Endothelial cell of umbilical vein (primary cell): Measurements from ENCODE around the gene TCF20. TPM values are rescaled to one million over a fixed set of nuclear protein-coding genes. Genes with fewer than 3 reads are reported as not detected.

ENCODE experiments used
- BruUV-seq: library from RNA; stranded (reverse); fragments of 400-500 nt; replicated peaks from 2 replicates; lab custom pipeline; 2021; lab: Mats Ljungman, UMichigan
- CTCF ChIA-PET: fragments of 300-600, 350-600 bp; sonication (Branson Sonifier 250); formaldehyde crosslinking; loops from one replicate; lab custom pipeline; 2021; ENCODE audit warnings: antibody characterized with exemption, inconsistent platforms; lab: Charles Lee
- POLR2A ChIA-PET: fragments of 300-600, 350-600 bp; sonication (Branson Sonifier 250); formaldehyde crosslinking; loops from one replicate; lab custom pipeline; 2021; ENCODE audit warnings: antibody characterized with exemption, inconsistent platforms; lab: Charles Lee
- DNase-seq: peaks from one replicate; pipeline ENCODE4 v3.0.0-alpha.2; 2011; ENCODE audit warnings: low read depth, low spot score
- FAIRE-seq: peaks from 2 replicates; lab custom pipeline; 2011; peaks lifted over from hg19 to GRCh38; lab: Jason Lieb, UNC
- H2AFZ ChIP-seq: 2 replicates; pipeline ENCODE4 v1.6.0; 2012; ENCODE audit warnings: low read depth, low read length, control low read depth, inconsistent platforms
- H3K27ac ChIP-seq: 2 replicates; pipeline ENCODE4 v1.5.1; 2011; ENCODE audit warnings: low read depth, mild to moderate bottlenecking, control low read depth, low read length, moderate library complexity; ENCODE audit not compliant: insufficient read depth
- H3K27me3 ChIP-seq, 2 experiments: 2 replicates each; pipeline versions ENCODE4 v1.6.0 to v1.6.1; 2011; ENCODE audit warnings: low read length in 2 of 2, mixed read lengths in 1 of 2; ENCODE audit not compliant: control insufficient read depth in 2 of 2, insufficient read depth in 2 of 2
- H3K36me3 ChIP-seq, 2 experiments: 2 replicates in 1 of 2; 3 replicates in 1 of 2; pipeline ENCODE4 v1.5.1; 2011; ENCODE audit warnings: low read length in 2 of 2, mild to moderate bottlenecking in 1 of 2, moderate library complexity in 1 of 2; ENCODE audit not compliant: control insufficient read depth in 2 of 2, insufficient read depth in 2 of 2; ENCODE audit errors: extremely low read depth in 1 of 2
- H3K4me1 ChIP-seq: 3 replicates; pipeline ENCODE4 v1.5.1; 2011; ENCODE audit warnings: mild to moderate bottlenecking, low read length; ENCODE audit not compliant: control insufficient read depth, insufficient read depth; ENCODE audit errors: extremely low read depth
- H3K4me2 ChIP-seq: 2 replicates; pipeline ENCODE4 v1.6.1; 2011; ENCODE audit warnings: low read length, control low read depth, mixed read lengths; ENCODE audit not compliant: insufficient read depth
- H3K4me3 ChIP-seq, 3 experiments: fragments of 200-600 bp in 1 of 3; sonication (generic), shearing (Covaris generic) in 1 of 3; replicated peaks in 1 of 3; 2 replicates each; pipeline ENCODE4 v1.5.1; 2011 to 2016; ENCODE audit warnings: control low read depth in 3 of 3, low read length in 3 of 3, mild to moderate bottlenecking in 2 of 3, inconsistent platforms in 1 of 3, low read depth in 1 of 3, moderate library complexity in 1 of 3; ENCODE audit not compliant: insufficient read depth in 1 of 3
- H3K79me2 ChIP-seq: 2 replicates; pipeline ENCODE4 v1.6.0; 2012; ENCODE audit warnings: low read length, inconsistent platforms; ENCODE audit not compliant: control insufficient read depth, insufficient read depth
- H3K9ac ChIP-seq: replicated peaks from 2 replicates; pipeline ENCODE3; 2011; ENCODE audit warnings: low read length, control low read depth; ENCODE audit not compliant: insufficient read depth; ENCODE audit errors: extremely low read depth
- H3K9me1 ChIP-seq: replicated peaks from 3 replicates; pipeline ENCODE4 v1.6.0; 2011; ENCODE audit warnings: mild to moderate bottlenecking, low read length; ENCODE audit not compliant: control insufficient read depth, insufficient read depth; ENCODE audit errors: extremely low read depth
- H3K9me3 ChIP-seq: replicated peaks from 2 replicates; pipeline ENCODE4 v1.5.1; 2012; ENCODE audit warnings: low read length, inconsistent platforms; ENCODE audit not compliant: control insufficient read depth, insufficient read depth
- H4K20me1 ChIP-seq: replicated peaks from 2 replicates; pipeline ENCODE3; 2011; ENCODE audit warnings: mild to moderate bottlenecking, low read length; ENCODE audit not compliant: control insufficient read depth, insufficient read depth; ENCODE audit errors: extremely low read depth
- EZH2 ChIP-seq: IDR thresholded peaks from 2 replicates; pipeline ENCODE4 v1.6.1; 2012; ENCODE audit warnings: borderline replicate concordance, low read depth, mild to moderate bottlenecking, moderate library complexity, low read length, inconsistent platforms; ENCODE audit not compliant: severe bottlenecking
- FOS ChIP-seq: IDR thresholded peaks from 2 replicates; pipeline ENCODE4 v1.6.1; 2011; ENCODE audit warnings: mild to moderate bottlenecking, low read length, moderate library complexity, borderline replicate concordance; ENCODE audit not compliant: insufficient read depth
- GATA2 ChIP-seq: IDR thresholded peaks from 2 replicates; pipeline ENCODE4 v1.7.0; 2011; ENCODE audit warnings: low read depth, mild to moderate bottlenecking, moderate library complexity, mixed read lengths, low read length; ENCODE audit not compliant: insufficient read length, insufficient read depth
- JUN ChIP-seq: IDR thresholded peaks from 2 replicates; pipeline ENCODE4 v1.6.1; 2011; ENCODE audit warnings: borderline replicate concordance, low read depth; ENCODE audit not compliant: insufficient read length, insufficient read depth
- MYC ChIP-seq: IDR thresholded peaks from one replicate; pipeline ENCODE4 v1.6.1; 2011; ENCODE audit warnings: mild to moderate bottlenecking, low read depth, low read length
- POLR2A ChIP-seq: IDR thresholded peaks from 2 replicates; pipeline ENCODE4 v1.6.1; 2012; ENCODE audit warnings: low read depth, mild to moderate bottlenecking, control low read depth, low read length
- POLR2AphosphoS5 ChIP-seq: IDR thresholded peaks from 2 replicates; pipeline ENCODE4 v1.6.1; 2012; ENCODE audit warnings: low read depth, mild to moderate bottlenecking, control low read depth, low read length, moderate library complexity; ENCODE audit not compliant: insufficient read depth
- dilution Hi-C: fragments of 300-500 bp; cut with MboI; formaldehyde crosslinking; loops from one replicate; pipeline ENCODE4 v1.15.0; 2019; ENCODE audit warnings: low sequenced_read_pairs; ENCODE audit not compliant: extremely low pct_ligation_motif_present
- intact Hi-C: fragments of 100-400 bp; cut with micrococcal nuclease; formaldehyde crosslinking; loops from one replicate; pipeline ENCODE4 v1.10.0; 2022
- polyA plus RNA-seq, 4 experiments: library from polyadenylated mRNA; depleted of rRNA in 3 of 4; stranded (reverse) in 3 of 4; unstranded in 1 of 4; fragments of >200 nt; gene quantifications; 2 replicates each; pipeline versions ENCODE4 v1.2.1 to v1.2.3, GENCODE V29; 2011 to 2012; ENCODE audit warnings: missing spikeins in 1 of 4
- total RNA-seq: library from RNA; stranded (reverse); gene quantifications from 2 replicates; pipeline ENCODE4 v1.2.3, GENCODE V29; 2021
- TF ChIP-seq, protein P1 (sequence below): IDR thresholded peaks from 2 replicates; pipeline ENCODE4 v1.6.1; 2011; ENCODE audit not compliant: insufficient read depth, insufficient read length
- TF ChIP-seq, protein P2 (sequence below), 2 donors: IDR thresholded peaks; 1 replicate in 1 of 2; 2 replicates in 1 of 2; pipeline ENCODE4 v1.5.1; 2011; ENCODE audit warnings: low read length in 2 of 2, mild to moderate bottlenecking in 2 of 2, moderate library complexity in 2 of 2, control low read depth in 1 of 2, inconsistent platforms in 1 of 2, low read depth in 1 of 2; ENCODE audit not compliant: insufficient read depth in 1 of 2; ENCODE audit errors: extremely low read depth in 1 of 2

The TCF20 gene
- total and polyA plus RNA-seq, 2 donors (not counting 3 experiments of a cell fraction or from before 2014, with no cell fraction given) = 11.2 to 36.7 TPM

DNA sequence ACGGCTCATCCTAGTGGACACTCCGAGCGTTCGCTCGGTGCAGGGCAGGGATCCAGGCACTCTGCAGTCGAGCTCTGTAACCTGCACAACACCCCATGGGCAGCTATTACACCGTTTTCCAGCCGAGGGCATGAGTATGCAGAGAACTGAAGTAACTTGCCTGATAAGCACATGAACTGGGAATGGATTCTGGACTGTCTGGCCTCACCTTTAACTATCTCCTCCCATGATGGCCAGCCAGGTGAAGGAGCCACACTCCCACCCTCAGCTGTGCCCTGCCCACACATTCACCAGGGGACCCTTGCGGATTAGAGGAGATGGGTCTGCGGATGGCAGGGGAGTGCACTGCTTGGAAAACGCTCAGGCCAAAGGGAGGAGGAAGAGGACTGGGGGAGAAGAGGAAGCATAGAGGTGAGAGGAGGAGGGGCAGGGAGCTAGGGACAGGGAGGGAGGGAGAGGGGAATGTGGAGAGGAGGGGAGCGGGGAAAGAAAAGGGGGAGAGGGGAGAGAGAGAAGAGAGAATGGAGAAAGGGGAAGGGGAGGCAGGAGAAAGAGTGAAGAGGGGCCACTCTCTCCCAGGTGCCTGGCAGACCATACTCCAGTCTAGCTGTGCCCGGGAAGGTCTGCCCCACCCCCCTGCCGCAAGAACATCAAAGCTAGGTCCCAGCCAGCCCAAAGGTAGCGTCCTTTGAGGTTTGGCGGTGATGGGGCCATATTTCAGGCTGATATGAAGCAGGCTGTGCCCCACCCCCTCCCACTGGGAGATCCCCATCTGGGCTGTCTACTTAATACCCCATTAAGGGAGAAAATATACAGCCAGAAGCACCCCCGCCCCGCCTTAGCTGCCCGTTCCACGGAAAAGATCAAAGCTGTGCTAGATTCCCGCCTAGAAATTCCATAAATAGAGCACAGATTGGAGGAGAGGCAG lies 33.2 kb upstream of the TCF20 start:
- DNase-seq (no peak), FAIRE-seq (no peak)
- H3K9ac ChIP-seq = no peak overlapping the region
- H3K27ac ChIP-seq = no peak overlapping the region
- no peaks in the 10 kb centered on the region for H3K9me3 ChIP-seq
- no peaks in the 10 kb centered on the region for H3K36me3 ChIP-seq
- H4K20me1 ChIP-seq = no peaks in the 10 kb centered on the region
- no peak for TF ChIP-seq GATA2
- no peak for TF ChIP-seq POLR2A
- no peak for TF ChIP-seq POLR2AphosphoS5
- TF ChIP-seq, protein P1, sequence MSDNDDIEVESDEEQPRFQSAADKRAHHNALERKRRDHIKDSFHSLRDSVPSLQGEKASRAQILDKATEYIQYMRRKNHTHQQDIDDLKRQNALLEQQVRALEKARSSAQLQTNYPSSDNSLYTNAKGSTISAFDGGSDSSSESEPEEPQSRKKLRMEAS = no peak
- no peak for TF ChIP-seq EZH2
- TF ChIP-seq FOS = no peak
- TF ChIP-seq MYC = no peak
- TF ChIP-seq JUN = no peak
- TF ChIP-seq, protein P2, sequence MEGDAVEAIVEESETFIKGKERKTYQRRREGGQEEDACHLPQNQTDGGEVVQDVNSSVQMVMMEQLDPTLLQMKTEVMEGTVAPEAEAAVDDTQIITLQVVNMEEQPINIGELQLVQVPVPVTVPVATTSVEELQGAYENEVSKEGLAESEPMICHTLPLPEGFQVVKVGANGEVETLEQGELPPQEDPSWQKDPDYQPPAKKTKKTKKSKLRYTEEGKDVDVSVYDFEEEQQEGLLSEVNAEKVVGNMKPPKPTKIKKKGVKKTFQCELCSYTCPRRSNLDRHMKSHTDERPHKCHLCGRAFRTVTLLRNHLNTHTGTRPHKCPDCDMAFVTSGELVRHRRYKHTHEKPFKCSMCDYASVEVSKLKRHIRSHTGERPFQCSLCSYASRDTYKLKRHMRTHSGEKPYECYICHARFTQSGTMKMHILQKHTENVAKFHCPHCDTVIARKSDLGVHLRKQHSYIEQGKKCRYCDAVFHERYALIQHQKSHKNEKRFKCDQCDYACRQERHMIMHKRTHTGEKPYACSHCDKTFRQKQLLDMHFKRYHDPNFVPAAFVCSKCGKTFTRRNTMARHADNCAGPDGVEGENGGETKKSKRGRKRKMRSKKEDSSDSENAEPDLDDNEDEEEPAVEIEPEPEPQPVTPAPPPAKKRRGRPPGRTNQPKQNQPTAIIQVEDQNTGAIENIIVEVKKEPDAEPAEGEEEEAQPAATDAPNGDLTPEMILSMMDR (IDR thresholded peaks at IDR 0.05; ENCODE audit: extremely low read depth in 1 of 2, insufficient read depth in 1 of 2, low read depth in 1 of 2, low read length in 2 of 2) = no peak
- no peaks in the 10 kb centered on the region for H3K9me1 ChIP-seq
- POLR2A ChIA-PET = no interaction called here
- H3K4me2 ChIP-seq = no peak overlapping the region
- peaks cover 3 to 4% of the 10 kb centered on the region in 2 experiments for H3K27me3 ChIP-seq
- no peaks in the 10 kb centered on the region for H3K4me1 ChIP-seq
- intact Hi-C loops (no loop called here), dilution Hi-C loops (no loop called here)
- H3K79me2 ChIP-seq = no peaks in the 10 kb centered on the region
- H2AFZ ChIP-seq = no peak overlapping the region
- H3K4me3 ChIP-seq = no peak overlapping the region
- no TSS peak for BruUV-seq
- CTCF ChIA-PET = interaction anchor here (0.6 to 1.1 kb wide), 2 partner anchors 10 to 15 kb away, joined by 4 read pairs; no protein-coding TSS in a partner anchor
